ENCODE data around the gene ALDH18A1.
A peak's percentile ranks its signal among the peaks of the same experiment; 100 is the strongest.

The ALDH18A1 gene

DNA sequence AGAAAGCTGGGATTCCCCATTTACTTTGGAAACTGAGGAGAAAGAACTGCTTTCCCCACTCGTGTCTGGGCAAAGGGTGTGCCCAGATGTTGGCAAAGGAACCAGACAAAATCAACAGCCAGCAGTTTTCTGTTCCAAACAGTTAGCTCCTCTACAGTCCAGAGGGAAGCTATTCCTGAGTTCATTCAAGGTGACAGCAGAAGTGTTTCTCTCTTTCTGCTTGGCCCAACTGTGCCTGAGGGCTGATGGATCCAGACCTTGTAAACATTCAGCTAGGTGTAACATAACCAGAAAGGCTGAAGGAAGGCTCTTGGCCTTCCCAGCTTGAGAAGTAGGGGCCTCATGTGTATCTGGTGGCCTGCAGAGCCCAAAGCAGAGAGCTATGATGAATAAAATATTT is 7.0 kb upstream of the ALDH18A1 start:
- no peak for DNase-seq (ENCODE audit: low read depth)
- no peak overlapping the region for H3K4me3 ChIP-seq (ENCODE audit: low read depth, low read length)
- TF ChIP-seq, protein P1, sequence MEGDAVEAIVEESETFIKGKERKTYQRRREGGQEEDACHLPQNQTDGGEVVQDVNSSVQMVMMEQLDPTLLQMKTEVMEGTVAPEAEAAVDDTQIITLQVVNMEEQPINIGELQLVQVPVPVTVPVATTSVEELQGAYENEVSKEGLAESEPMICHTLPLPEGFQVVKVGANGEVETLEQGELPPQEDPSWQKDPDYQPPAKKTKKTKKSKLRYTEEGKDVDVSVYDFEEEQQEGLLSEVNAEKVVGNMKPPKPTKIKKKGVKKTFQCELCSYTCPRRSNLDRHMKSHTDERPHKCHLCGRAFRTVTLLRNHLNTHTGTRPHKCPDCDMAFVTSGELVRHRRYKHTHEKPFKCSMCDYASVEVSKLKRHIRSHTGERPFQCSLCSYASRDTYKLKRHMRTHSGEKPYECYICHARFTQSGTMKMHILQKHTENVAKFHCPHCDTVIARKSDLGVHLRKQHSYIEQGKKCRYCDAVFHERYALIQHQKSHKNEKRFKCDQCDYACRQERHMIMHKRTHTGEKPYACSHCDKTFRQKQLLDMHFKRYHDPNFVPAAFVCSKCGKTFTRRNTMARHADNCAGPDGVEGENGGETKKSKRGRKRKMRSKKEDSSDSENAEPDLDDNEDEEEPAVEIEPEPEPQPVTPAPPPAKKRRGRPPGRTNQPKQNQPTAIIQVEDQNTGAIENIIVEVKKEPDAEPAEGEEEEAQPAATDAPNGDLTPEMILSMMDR (IDR thresholded peaks at IDR 0.05; ENCODE audit: insufficient read depth, low read depth, low read length, missing control alignments): no peak

DNA sequence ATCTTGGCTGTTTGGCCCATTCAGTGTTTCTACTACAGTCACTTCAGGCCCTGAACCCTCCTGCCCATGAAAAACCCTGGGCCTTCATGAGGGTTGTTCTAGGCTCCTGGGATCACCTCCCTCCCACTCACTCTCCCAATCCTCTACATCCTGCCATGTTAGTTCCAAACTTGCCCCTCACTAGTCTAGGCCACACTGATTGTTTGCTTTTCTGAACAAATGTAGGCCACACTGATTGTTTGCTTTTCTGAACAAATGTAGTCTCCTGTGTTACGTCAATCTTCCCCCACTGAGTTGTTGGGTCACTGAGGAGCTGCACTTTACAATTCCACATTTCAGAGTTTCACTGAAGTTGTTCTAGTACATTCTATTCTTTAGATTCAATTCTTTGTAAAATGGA is 5.3 kb upstream of the ALDH18A1 start:
- H3K4me3 ChIP-seq (ENCODE audit: low read depth, low read length): no peak overlapping the region
- no peak for DNase-seq (ENCODE audit: low read depth)
- TF ChIP-seq, protein P1 (IDR thresholded peaks at IDR 0.05; ENCODE audit: insufficient read depth, low read depth, low read length, missing control alignments): no peak

DNA sequence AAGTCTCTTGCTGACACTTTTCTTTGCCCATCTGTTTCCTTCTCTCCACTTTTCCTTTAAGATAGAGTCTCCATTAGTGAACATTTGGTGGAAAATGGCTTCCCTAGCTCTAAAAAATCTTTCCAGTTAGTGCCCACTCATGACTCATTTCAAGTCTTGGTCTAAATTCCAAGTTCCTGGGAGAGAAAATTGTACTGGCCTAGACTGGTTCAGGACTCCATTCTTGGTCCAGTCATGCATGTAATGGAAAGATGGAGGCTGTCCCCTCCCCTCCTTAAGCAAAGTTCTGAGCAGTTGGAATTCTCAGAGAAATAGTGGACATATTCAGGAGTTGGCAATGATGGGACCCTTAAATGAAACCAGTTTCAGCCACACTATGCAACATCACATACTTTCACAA is 3.8 kb upstream of the ALDH18A1 start:
- DNase-seq (ENCODE audit: low read depth): no peak
- TF ChIP-seq, protein P1 (IDR thresholded peaks at IDR 0.05; ENCODE audit: insufficient read depth, low read depth, low read length, missing control alignments): no peak
- no peak overlapping the region for H3K4me3 ChIP-seq (ENCODE audit: low read depth, low read length)

DNA sequence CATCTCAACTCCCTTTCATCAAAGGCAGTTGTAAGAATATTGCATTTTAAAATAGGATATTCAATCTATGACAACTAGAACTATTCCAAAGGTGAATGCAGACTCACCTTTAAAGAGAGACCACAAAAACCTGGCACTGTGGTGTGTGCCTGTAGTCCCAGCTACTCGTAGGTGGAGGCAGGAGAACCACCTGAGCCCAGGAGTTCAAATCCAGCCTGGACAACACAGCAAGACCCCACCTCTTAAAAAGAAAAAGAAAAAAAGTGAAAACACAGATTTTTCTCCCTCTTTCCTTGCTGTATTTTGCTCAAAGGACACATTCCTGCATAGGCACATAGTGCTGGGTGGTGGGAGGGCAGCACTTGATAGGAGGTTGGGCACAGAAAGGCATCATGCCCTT is 739 bp upstream of the ALDH18A1 start:
- peak overlapping the region; percentile 85 for H3K4me3 ChIP-seq (ENCODE audit: low read depth, low read length)
- TF ChIP-seq, protein P1 (IDR thresholded peaks at IDR 0.05; ENCODE audit: insufficient read depth, low read depth, low read length, missing control alignments): no peak

DNA sequence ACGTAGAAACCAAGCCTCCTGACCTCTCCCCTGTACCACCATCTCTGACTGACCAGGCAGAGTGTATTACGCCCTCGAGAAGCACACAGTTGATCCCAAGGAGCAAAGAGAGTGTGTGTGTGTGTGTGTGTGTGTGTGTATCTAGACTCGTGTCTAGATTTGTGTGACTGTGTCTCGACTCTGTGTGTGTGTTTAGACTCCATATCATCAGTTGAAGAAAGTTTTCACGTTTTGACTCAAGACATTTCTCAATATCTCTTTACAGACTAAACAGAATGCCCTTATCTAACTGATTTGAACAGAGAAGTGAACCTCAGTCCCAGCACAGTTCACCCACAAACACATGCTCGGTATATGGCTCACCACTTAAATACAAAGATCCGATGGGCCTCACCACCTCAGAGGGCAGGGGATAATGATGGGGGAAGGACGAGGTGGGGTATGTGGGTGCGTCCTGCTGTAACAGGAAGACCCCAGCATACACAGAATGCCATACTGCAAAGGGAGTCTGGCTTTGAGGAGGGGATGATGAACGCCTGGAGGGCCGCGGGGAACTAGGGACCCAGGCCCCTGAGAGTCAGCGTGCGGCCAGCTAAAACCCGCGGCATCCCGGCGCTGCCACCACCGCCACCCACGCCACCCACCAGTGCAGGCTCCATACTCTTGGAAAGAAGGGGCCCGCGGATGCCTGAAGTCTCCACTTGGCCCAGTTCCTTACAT is 780 bp downstream of the ALDH18A1 start:
- peak overlapping the region; percentile 85 for H3K4me3 ChIP-seq (ENCODE audit: low read depth, low read length)
- TF ChIP-seq, protein P1 (IDR thresholded peaks at IDR 0.05; ENCODE audit: insufficient read depth, low read depth, low read length, missing control alignments): no peak
- DNase-seq (ENCODE audit: low read depth): peak; percentile 34

More for the DNA sequence above, 739 bp upstream of the ALDH18A1 start:
- DNase-seq (ENCODE audit: low read depth): no peak

DNA sequence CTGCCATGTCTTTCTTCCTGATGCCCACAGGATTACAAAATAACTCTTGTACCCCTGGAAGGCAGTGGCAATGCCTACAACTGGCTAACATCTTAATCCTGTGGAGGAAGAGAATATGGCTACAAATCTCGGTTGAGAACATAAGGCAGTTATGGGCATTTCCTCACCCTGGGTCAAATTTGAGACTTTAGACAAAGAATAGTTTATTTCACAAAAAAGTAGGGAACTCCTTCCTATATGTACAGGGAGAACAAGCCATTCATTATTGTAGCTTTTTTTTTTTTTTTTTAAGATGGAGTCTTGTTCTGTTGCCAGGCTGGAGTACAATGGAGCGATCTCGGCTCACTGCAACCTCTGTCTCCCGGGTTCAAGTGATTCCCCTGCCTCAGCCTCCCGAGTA is 2.6 kb downstream of the ALDH18A1 start:
- no peak overlapping the region for H3K4me3 ChIP-seq (ENCODE audit: low read depth, low read length)
- no peak for DNase-seq (ENCODE audit: low read depth)
- TF ChIP-seq, protein P1 (IDR thresholded peaks at IDR 0.05; ENCODE audit: insufficient read depth, low read depth, low read length, missing control alignments): no peak

Data from GM12865 (cell line).